Measurements from ENCODE around the gene ATP5F1B. TPM values are rescaled to one million over a fixed set of nuclear protein-coding genes. Genes with fewer than 3 reads are reported as not detected.

The ATP5F1B gene
- total and polyA plus RNA-seq, 2 of the 13 experiments (the other 11 are each of a cell fraction or from before 2014, with no cell fraction given), result 1,051 to 1,180 TPM

- TF ChIP-seq THAP7 (CRISPR knock-in tag; IDR thresholded peaks at IDR 0.05) (no peak), ZMAT5 (CRISPR knock-in tag; IDR thresholded peaks at IDR 0.05; ENCODE audit: borderline replicate concordance, low read depth) (no peak), HOXD1 (CRISPR knock-in tag; IDR thresholded peaks at IDR 0.05) (0 out of 2 replicates have a peak, but pooled peaks have one; percentile 51), ZNF567 (CRISPR knock-in tag; IDR thresholded peaks at IDR 0.05; ENCODE audit: borderline replicate concordance) (no peak), SOX6 (IDR thresholded peaks at IDR 0.05) (no peak), SOX6 (CRISPR knock-in tag; IDR thresholded peaks at IDR 0.05) (peak; percentile 74), ZNF337 (CRISPR knock-in tag; IDR thresholded peaks at IDR 0.05; ENCODE audit: borderline replicate concordance, low read depth) (no peak), IRF9 (CRISPR knock-in tag; IDR thresholded peaks at IDR 0.05; ENCODE audit: borderline replicate concordance) (no peak), NFIC (IDR thresholded peaks at IDR 0.05; ENCODE audit: low read length) (peak; percentile 95), MTF2 (CRISPR knock-in tag; IDR thresholded peaks at IDR 0.05; ENCODE audit: borderline replicate concordance) (no peak), EEA1 (CRISPR knock-in tag; IDR thresholded peaks at IDR 0.05; ENCODE audit: borderline replicate concordance) (no peak), ZNF136 (CRISPR knock-in tag; IDR thresholded peaks at IDR 0.05; ENCODE audit: low read depth) (no peak; the same call in 1 of the 2 replicates), GLI4 (CRISPR knock-in tag; IDR thresholded peaks at IDR 0.05; ENCODE audit: borderline replicate concordance) (no peak), ETV5 (CRISPR knock-in tag; IDR thresholded peaks at IDR 0.05; ENCODE audit: borderline replicate concordance) (0 out of 2 replicates have a peak, but pooled peaks have one; percentile 29)
- TF ChIP-seq, protein P1, sequence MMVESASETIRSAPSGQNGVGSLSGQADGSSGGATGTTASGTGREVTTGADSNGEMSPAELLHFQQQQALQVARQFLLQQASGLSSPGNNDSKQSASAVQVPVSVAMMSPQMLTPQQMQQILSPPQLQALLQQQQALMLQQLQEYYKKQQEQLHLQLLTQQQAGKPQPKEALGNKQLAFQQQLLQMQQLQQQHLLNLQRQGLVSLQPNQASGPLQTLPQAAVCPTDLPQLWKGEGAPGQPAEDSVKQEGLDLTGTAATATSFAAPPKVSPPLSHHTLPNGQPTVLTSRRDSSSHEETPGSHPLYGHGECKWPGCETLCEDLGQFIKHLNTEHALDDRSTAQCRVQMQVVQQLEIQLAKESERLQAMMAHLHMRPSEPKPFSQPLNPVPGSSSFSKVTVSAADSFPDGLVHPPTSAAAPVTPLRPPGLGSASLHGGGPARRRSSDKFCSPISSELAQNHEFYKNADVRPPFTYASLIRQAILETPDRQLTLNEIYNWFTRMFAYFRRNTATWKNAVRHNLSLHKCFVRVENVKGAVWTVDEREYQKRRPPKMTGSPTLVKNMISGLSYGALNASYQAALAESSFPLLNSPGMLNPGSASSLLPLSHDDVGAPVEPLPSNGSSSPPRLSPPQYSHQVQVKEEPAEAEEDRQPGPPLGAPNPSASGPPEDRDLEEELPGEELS (CRISPR knock-in tag; IDR thresholded peaks at IDR 0.05), result peak; percentile 53
- TF ChIP-seq, protein P2, sequence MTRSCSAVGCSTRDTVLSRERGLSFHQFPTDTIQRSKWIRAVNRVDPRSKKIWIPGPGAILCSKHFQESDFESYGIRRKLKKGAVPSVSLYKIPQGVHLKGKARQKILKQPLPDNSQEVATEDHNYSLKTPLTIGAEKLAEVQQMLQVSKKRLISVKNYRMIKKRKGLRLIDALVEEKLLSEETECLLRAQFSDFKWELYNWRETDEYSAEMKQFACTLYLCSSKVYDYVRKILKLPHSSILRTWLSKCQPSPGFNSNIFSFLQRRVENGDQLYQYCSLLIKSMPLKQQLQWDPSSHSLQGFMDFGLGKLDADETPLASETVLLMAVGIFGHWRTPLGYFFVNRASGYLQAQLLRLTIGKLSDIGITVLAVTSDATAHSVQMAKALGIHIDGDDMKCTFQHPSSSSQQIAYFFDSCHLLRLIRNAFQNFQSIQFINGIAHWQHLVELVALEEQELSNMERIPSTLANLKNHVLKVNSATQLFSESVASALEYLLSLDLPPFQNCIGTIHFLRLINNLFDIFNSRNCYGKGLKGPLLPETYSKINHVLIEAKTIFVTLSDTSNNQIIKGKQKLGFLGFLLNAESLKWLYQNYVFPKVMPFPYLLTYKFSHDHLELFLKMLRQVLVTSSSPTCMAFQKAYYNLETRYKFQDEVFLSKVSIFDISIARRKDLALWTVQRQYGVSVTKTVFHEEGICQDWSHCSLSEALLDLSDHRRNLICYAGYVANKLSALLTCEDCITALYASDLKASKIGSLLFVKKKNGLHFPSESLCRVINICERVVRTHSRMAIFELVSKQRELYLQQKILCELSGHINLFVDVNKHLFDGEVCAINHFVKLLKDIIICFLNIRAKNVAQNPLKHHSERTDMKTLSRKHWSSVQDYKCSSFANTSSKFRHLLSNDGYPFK (CRISPR knock-in tag; IDR thresholded peaks at IDR 0.05; ENCODE audit: borderline replicate concordance), result no peak
- TF ChIP-seq, protein P3, sequence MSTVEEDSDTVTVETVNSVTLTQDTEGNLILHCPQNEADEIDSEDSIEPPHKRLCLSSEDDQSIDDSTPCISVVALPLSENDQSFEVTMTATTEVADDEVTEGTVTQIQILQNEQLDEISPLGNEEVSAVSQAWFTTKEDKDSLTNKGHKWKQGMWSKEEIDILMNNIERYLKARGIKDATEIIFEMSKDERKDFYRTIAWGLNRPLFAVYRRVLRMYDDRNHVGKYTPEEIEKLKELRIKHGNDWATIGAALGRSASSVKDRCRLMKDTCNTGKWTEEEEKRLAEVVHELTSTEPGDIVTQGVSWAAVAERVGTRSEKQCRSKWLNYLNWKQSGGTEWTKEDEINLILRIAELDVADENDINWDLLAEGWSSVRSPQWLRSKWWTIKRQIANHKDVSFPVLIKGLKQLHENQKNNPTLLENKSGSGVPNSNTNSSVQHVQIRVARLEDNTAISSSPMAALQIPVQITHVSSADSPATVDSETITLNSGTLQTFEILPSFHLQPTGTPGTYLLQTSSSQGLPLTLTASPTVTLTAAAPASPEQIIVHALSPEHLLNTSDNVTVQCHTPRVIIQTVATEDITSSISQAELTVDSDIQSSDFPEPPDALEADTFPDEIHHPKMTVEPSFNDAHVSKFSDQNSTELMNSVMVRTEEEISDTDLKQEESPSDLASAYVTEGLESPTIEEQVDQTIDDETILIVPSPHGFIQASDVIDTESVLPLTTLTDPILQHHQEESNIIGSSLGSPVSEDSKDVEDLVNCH (CRISPR knock-in tag; IDR thresholded peaks at IDR 0.05), result no peak
Measured at GRCh38 chr12:56636675-56637540, 8.9 kb downstream of the ATP5F1B start (continued).

All from HepG2 (cell line).